ENCODE results near the gene ISM1.

The ISM1 gene

DNA sequence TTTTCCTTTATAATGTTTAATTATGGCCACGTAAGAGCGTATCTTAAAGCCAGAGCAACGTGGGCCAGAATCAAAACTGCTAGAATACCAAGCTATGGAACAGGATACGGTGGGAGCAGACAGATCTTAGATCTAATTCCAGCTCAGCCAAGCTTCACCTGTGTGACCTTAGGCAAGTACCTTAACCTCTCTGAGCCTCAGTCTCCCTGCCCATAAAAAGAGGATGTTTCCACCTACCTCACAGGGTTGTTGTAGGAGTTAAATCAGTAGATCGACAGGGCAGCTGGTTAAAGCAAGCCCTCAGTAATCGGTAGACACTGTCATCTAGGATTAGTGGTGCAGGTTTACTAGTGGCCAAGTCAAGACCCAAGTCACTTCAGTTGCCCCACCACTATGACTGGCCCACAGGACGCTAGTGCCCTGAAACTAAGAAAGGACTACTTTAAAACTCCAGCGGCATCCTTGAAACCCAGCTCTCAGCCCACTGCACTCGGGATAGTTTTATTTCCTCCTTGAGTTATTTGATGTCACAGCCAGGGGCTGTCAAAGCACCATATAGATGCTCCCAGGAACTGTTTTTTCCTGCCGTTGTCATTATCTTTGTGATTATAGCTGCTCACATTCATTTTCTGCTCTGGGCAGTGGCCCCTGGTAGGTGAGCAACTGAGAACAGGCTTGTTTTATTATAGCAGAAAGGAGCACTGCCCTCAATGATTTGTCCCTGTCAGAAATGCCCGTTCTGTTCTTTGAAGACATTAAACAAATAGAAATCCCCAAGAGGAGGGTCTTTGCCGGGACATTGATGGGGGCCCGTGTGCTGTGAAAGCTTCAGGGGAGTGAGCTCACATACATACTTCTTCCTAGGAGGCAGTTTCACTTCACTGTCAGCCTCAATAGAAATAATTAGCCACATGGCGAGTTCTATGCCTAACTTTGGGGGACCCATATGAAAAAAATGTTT, 63.1 kb downstream of the ISM1 start:
- Histone ChIP-seq H3K36me3 (ENCODE audit: insufficient read depth, low read length) (peaks cover 26% of the 10 kb centered on the region), H2AFZ (ENCODE audit: low read depth, low read length) (no peak overlapping the region), H3K27me3 (ENCODE audit: insufficient read depth, low read length, poor library complexity) (no peaks in the 10 kb centered on the region), H3K9me3 (ENCODE audit: insufficient read depth, low read length, severe bottlenecking) (no peaks in the 10 kb centered on the region), H3K4me1 (ENCODE audit: insufficient read depth, low read length) (no peaks in the 10 kb centered on the region), H4K20me1 (ENCODE audit: insufficient read depth, low read length) (no peaks in the 10 kb centered on the region), H3K27ac (ENCODE audit: low read length) (no peak overlapping the region; the same call in 1 of the 2 replicates), H3K4me2 (ENCODE audit: insufficient read depth, low read length) (no peak overlapping the region), H3K4me3 (ENCODE audit: low read depth in 1 of 2, low read length in 2 of 2) (no peak overlapping the region), H3K79me2 (ENCODE audit: insufficient read depth, low read length) (no peaks in the 10 kb centered on the region), H3K9ac (ENCODE audit: low read depth, low read length) (no peak overlapping the region)
- DNase-seq (no peak), ATAC-seq (ENCODE audit: insufficient read depth, low read depth) (no peak)
- no peak for TF ChIP-seq EZH2 (IDR thresholded peaks at IDR 0.05; ENCODE audit: borderline replicate concordance, low read depth, low read length, severe bottlenecking)
- no peak for TF ChIP-seq CTCF (IDR thresholded peaks at IDR 0.05; ENCODE audit: borderline replicate concordance, extremely low read depth, low read length, poor library complexity, severe bottlenecking)

GRCh38 chr20:13284830-13285229, 63.8 kb downstream of the ISM1 start:
- Histone ChIP-seq H3K79me2 (ENCODE audit: insufficient read depth, low read length) (no peaks in the 10 kb centered on the region), H4K20me1 (ENCODE audit: insufficient read depth, low read length) (no peaks in the 10 kb centered on the region), H3K27me3 (ENCODE audit: insufficient read depth, low read length, poor library complexity) (no peaks in the 10 kb centered on the region), H3K36me3 (ENCODE audit: insufficient read depth, low read length) (peaks cover 23% of the 10 kb centered on the region), H3K4me2 (ENCODE audit: insufficient read depth, low read length) (no peak overlapping the region), H3K9me3 (ENCODE audit: insufficient read depth, low read length, severe bottlenecking) (no peaks in the 10 kb centered on the region), H3K4me3 (ENCODE audit: low read depth in 1 of 2, low read length in 2 of 2) (no peak overlapping the region), H3K9ac (ENCODE audit: low read depth, low read length) (no peak overlapping the region), H3K27ac (ENCODE audit: low read length) (no peak overlapping the region; the same call in 1 of the 2 replicates), H2AFZ (ENCODE audit: low read depth, low read length) (no peak overlapping the region), H3K4me1 (ENCODE audit: insufficient read depth, low read length) (no peaks in the 10 kb centered on the region)
- DNase-seq = no peak
- ATAC-seq (ENCODE audit: insufficient read depth, low read depth) = no peak
- TF ChIP-seq CTCF (IDR thresholded peaks at IDR 0.05; ENCODE audit: borderline replicate concordance, extremely low read depth, low read length, poor library complexity, severe bottlenecking) (no peak), EZH2 (IDR thresholded peaks at IDR 0.05; ENCODE audit: borderline replicate concordance, low read depth, low read length, severe bottlenecking) (no peak)

DNA sequence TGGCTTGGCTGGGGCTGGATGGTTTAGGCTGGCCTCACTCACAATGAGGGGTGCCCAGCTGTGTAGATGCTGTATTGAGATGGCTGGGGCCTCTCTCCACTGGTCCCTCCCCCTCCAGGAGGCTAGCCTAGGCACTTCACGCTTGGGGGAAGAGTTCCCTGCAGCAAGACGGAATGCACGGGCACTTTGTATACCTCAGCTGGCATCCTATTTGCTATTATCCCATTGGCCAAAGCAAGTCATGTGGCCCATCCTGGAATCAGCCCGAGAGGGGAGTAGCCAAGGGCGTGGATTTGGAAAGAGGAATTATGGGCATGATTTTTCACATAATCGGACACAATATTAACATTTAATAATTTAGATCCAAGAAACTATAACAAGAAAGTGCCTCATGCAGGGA, 64.3 kb downstream of the ISM1 start:
- no peaks in the 10 kb centered on the region for H3K27me3 ChIP-seq (ENCODE audit: insufficient read depth, low read length, poor library complexity)
- no peak overlapping the region for H3K27ac ChIP-seq (ENCODE audit: low read length)
- H3K9me3 ChIP-seq (ENCODE audit: insufficient read depth, low read length, severe bottlenecking) = no peaks in the 10 kb centered on the region
- TF ChIP-seq CTCF (IDR thresholded peaks at IDR 0.05; ENCODE audit: borderline replicate concordance, extremely low read depth, low read length, poor library complexity, severe bottlenecking) (no peak), EZH2 (IDR thresholded peaks at IDR 0.05; ENCODE audit: borderline replicate concordance, low read depth, low read length, severe bottlenecking) (no peak)
- H3K9ac ChIP-seq (ENCODE audit: low read depth, low read length) = no peak overlapping the region
- H3K79me2 ChIP-seq (ENCODE audit: insufficient read depth, low read length) = no peaks in the 10 kb centered on the region
- no peaks in the 10 kb centered on the region for H4K20me1 ChIP-seq (ENCODE audit: insufficient read depth, low read length)
- no peak overlapping the region for H3K4me2 ChIP-seq (ENCODE audit: insufficient read depth, low read length)
- no peaks in the 10 kb centered on the region for H3K4me1 ChIP-seq (ENCODE audit: insufficient read depth, low read length)
- no peak overlapping the region for H3K4me3 ChIP-seq (ENCODE audit: low read depth in 1 of 2, low read length in 2 of 2)
- no peak for DNase-seq
- peaks cover 22% of the 10 kb centered on the region for H3K36me3 ChIP-seq (ENCODE audit: insufficient read depth, low read length)
- no peak overlapping the region for H2AFZ ChIP-seq (ENCODE audit: low read depth, low read length)
- ATAC-seq (ENCODE audit: insufficient read depth, low read depth) = no peak
